H9 (cell line): ENCODE results near the gene SUCLG1. TPM values are rescaled to one million over a fixed set of nuclear protein-coding genes. Genes with fewer than 3 reads are reported as not detected.

Experiments used
- DNase-seq: peaks from one replicate; pipeline ENCODE4 v3.0.0-alpha.2; 2017
- H2AFZ ChIP-seq: one replicate; pipeline ENCODE4 v1.6.1; 2013; ENCODE audit warnings: mild to moderate bottlenecking, low read length, control low read depth, moderate library complexity
- H2AK5ac ChIP-seq: 2 replicates; pipeline ENCODE4 v1.6.1; 2013; ENCODE audit warnings: low read length, control low read depth, mixed read lengths; ENCODE audit not compliant: insufficient read length
- H2BK120ac ChIP-seq: one replicate; pipeline ENCODE4 v1.6.1; 2013; ENCODE audit warnings: low read depth, mild to moderate bottlenecking, low read length, control low read depth, inconsistent platforms; ENCODE audit not compliant: poor library complexity, severe bottlenecking
- H2BK12ac ChIP-seq: 2 replicates; pipeline ENCODE4 v1.6.1; 2013; ENCODE audit warnings: low read length, control low read depth, mixed read lengths, low read depth; ENCODE audit not compliant: insufficient read length
- H2BK15ac ChIP-seq: 2 replicates; pipeline ENCODE4 v1.6.1; 2013; ENCODE audit warnings: low read depth, low read length, control low read depth
- H2BK20ac ChIP-seq: one replicate; pipeline ENCODE4 v1.6.1; 2013; ENCODE audit warnings: low read depth, mild to moderate bottlenecking, low read length, control low read depth, inconsistent platforms; ENCODE audit not compliant: poor library complexity, severe bottlenecking
- H2BK5ac ChIP-seq: 2 replicates; pipeline ENCODE4 v1.6.1; 2013; ENCODE audit warnings: low read length, control low read depth, mixed read lengths; ENCODE audit not compliant: insufficient read length
- H3K14ac ChIP-seq: 2 replicates; pipeline ENCODE4 v1.6.1; 2013; ENCODE audit warnings: low read length, control low read depth; ENCODE audit not compliant: insufficient read depth
- H3K18ac ChIP-seq: 2 replicates; pipeline ENCODE4 v1.6.1; 2013; ENCODE audit warnings: low read depth, mild to moderate bottlenecking, mixed read lengths, low read length, control low read depth; ENCODE audit not compliant: insufficient read length
- H3K23ac ChIP-seq: 2 replicates; pipeline ENCODE4 v1.6.1; 2013; ENCODE audit warnings: low read length, control low read depth, mixed read lengths, low read depth; ENCODE audit not compliant: insufficient read length
- H3K23me2 ChIP-seq: 2 replicates; pipeline ENCODE4 v1.6.1; 2013; ENCODE audit warnings: low read depth, mild to moderate bottlenecking, mixed read lengths, low read length, control low read depth; ENCODE audit not compliant: insufficient read length, poor library complexity, severe bottlenecking
- H3K27ac ChIP-seq: 2 replicates; pipeline ENCODE4 v1.5.1; 2013; ENCODE audit warnings: low read length, control low read depth, mixed read lengths, low read depth; ENCODE audit not compliant: insufficient read length
- H3K27me3 ChIP-seq: 2 replicates; pipeline ENCODE4 v1.6.1; 2013; ENCODE audit warnings: low read length, control low read depth, inconsistent platforms; ENCODE audit not compliant: insufficient read depth
- H3K4ac ChIP-seq: 2 replicates; pipeline ENCODE4 v1.6.1; 2013; ENCODE audit warnings: low read depth, mild to moderate bottlenecking, control low read depth, inconsistent platforms, low read length, moderate library complexity
- H3K4me1 ChIP-seq: 2 replicates; pipeline ENCODE4 v1.6.1; 2013; ENCODE audit warnings: low read length, control low read depth, inconsistent platforms; ENCODE audit not compliant: insufficient read depth
- H3K4me2 ChIP-seq: 2 replicates; pipeline ENCODE4 v1.6.1; 2013; ENCODE audit warnings: low read length, control low read depth, mixed read lengths; ENCODE audit not compliant: insufficient read length, insufficient read depth
- H3K56ac ChIP-seq: 2 replicates; pipeline ENCODE4 v1.6.1; 2013; ENCODE audit warnings: low read depth, mild to moderate bottlenecking, mixed read lengths, low read length, control low read depth; ENCODE audit not compliant: insufficient read length
- H3K79me1 ChIP-seq: 2 replicates; pipeline ENCODE4 v1.6.1; 2013; ENCODE audit warnings: low read depth, mild to moderate bottlenecking, moderate library complexity, low read length, control low read depth, inconsistent platforms; ENCODE audit not compliant: insufficient read depth, poor library complexity, severe bottlenecking
- H3K79me2 ChIP-seq: 2 replicates; pipeline ENCODE4 v1.6.1; 2013; ENCODE audit warnings: low read length, control low read depth, inconsistent platforms; ENCODE audit not compliant: insufficient read depth
- H3K9ac ChIP-seq: 2 replicates; pipeline ENCODE4 v1.6.1; 2013; ENCODE audit warnings: low read length, control low read depth, mixed read lengths; ENCODE audit not compliant: insufficient read length; ENCODE audit errors: extremely low read depth
- H3K9me3 ChIP-seq: one replicate; pipeline ENCODE4 v1.6.1; 2013; ENCODE audit warnings: low read depth, low read length, inconsistent platforms; ENCODE audit not compliant: control insufficient read depth
- H3T11ph ChIP-seq: one replicate; pipeline ENCODE4 v1.6.1; 2013; ENCODE audit warnings: mild to moderate bottlenecking, low read length, control low read depth, inconsistent platforms
- H4K20me1 ChIP-seq: one replicate; pipeline ENCODE4 v1.6.1; 2013; ENCODE audit not compliant: control insufficient read depth, insufficient read length, insufficient read depth
- H4K5ac ChIP-seq: 2 replicates; pipeline ENCODE4 v1.6.1; 2013; ENCODE audit warnings: low read depth, mild to moderate bottlenecking, mixed read lengths, low read length, control low read depth; ENCODE audit not compliant: insufficient read length
- H4K8ac ChIP-seq: replicated peaks from 2 replicates; pipeline ENCODE4 v1.6.1; 2013; ENCODE audit warnings: low read length, control low read depth, mixed read lengths, low read depth; ENCODE audit not compliant: insufficient read length
- H4K91ac ChIP-seq: 2 replicates; pipeline ENCODE4 v1.6.1; 2013; ENCODE audit warnings: low read depth, mild to moderate bottlenecking, moderate library complexity, mixed read lengths, low read length, control low read depth; ENCODE audit not compliant: insufficient read length
- H3K27ac Mint-ChIP-seq, 3 experiments: 2 replicates in 2 of 3; 3 replicates in 1 of 3; pipeline ENCODE4 v1.8.0; 2020 to 2021; ENCODE audit warnings: mixed read lengths in 3 of 3, mild to moderate bottlenecking in 1 of 3, moderate library complexity in 1 of 3
- H3K27me3 Mint-ChIP-seq: 2 replicates; pipeline ENCODE4 v1.8.0; 2021; ENCODE audit warnings: low read depth, mild to moderate bottlenecking, moderate library complexity, mixed read lengths
- H3K36me3 Mint-ChIP-seq, 3 experiments: 2 replicates in 2 of 3; 3 replicates in 1 of 3; pipeline ENCODE4 v1.8.0; 2020 to 2021; ENCODE audit warnings: low read depth in 3 of 3, mixed read lengths in 3 of 3; ENCODE audit not compliant: insufficient read depth in 1 of 3
- H3K4me1 Mint-ChIP-seq, 2 experiments: 2 replicates each; pipeline ENCODE4 v1.8.0; 2020; ENCODE audit warnings: mixed read lengths in 2 of 2
- H3K4me3 Mint-ChIP-seq, 2 experiments: 2 replicates in 1 of 2; 3 replicates in 1 of 2; pipeline ENCODE4 v1.8.0; 2020 to 2021; ENCODE audit warnings: mild to moderate bottlenecking in 2 of 2, mixed read lengths in 2 of 2, moderate library complexity in 1 of 2
- H3K9me3 Mint-ChIP-seq, 2 experiments: 2 replicates in 1 of 2; 3 replicates in 1 of 2; pipeline ENCODE4 v1.8.0; 2020; ENCODE audit warnings: mild to moderate bottlenecking in 2 of 2, mixed read lengths in 2 of 2, moderate library complexity in 1 of 2
- WGBS: extraction: QIAGEN DNeasy Blood & Tissue Kit; methylation state at CpG from one replicate; pipeline ENCODE4 v1.1.7; 2013; ENCODE audit warnings: missing lambda C conversion rate, low lambda C conversion rate, mixed read lengths; ENCODE audit not compliant: insufficient read length; ENCODE audit errors: extremely low coverage; 5-methylcytosine and 5-hydroxymethylcytosine counted together
- total RNA-seq: library from RNA; stranded (reverse); gene quantifications from 2 replicates; pipeline ENCODE4 v1.2.1, GENCODE V29; 2021
- TF ChIP-seq, protein P1 (sequence below): fragments of 200-600 bp; sonication (generic); conservative IDR thresholded peaks from 3 replicates; pipeline ENCODE4 v1.8.0; 2021; ENCODE audit warnings: antibody characterized with exemption, mild to moderate bottlenecking

The SUCLG1 gene
- total RNA-seq, 1 experiment from 2014 or later: 40.0 TPM

DNA sequence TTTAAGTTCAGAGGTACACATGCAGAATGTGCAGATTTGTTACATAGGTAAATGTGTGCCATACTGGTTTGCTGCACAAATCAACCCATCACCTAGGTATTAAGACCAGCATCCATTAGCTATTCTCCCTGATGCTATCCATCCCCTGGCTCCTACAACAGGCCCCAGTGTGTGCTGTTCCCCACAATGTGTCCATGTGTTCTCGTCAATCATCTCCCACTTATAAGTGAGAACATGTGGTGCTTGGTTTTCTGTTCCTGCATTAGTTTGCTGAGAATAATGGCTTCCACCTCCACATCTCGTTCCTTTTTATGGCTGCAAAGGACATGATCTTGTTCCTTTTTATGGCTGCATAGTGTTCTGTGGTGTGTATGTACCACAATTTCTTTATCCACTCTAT lies 75.8 kb downstream of the SUCLG1 start:
- no peak overlapping the region for H4K8ac ChIP-seq
- no peaks in the 10 kb centered on the region for H4K20me1 ChIP-seq
- H2BK5ac ChIP-seq: no peak overlapping the region
- H2AK5ac ChIP-seq: no peak overlapping the region
- DNase-seq: no peak
- no peak overlapping the region for H2BK20ac ChIP-seq
- H3K79me1 ChIP-seq: no peaks in the 10 kb centered on the region
- Mint-ChIP-seq H3K36me3 (no peaks in the 10 kb centered on the region; a peak in 1 of 7 replicates), H3K4me3 (no peak overlapping the region), H3K9me3 (no peaks in the 10 kb centered on the region; a peak in 2 of 5 replicates), H3K4me1 (peaks cover 7% of the 10 kb centered on the region in 2 experiments), H3K27ac (no peak overlapping the region), H3K27me3 (no peaks in the 10 kb centered on the region)
- no peaks in the 10 kb centered on the region for H3K79me2 ChIP-seq
- no peak overlapping the region for H4K91ac ChIP-seq
- H3K9ac ChIP-seq: no peak overlapping the region
- TF ChIP-seq, protein P1, sequence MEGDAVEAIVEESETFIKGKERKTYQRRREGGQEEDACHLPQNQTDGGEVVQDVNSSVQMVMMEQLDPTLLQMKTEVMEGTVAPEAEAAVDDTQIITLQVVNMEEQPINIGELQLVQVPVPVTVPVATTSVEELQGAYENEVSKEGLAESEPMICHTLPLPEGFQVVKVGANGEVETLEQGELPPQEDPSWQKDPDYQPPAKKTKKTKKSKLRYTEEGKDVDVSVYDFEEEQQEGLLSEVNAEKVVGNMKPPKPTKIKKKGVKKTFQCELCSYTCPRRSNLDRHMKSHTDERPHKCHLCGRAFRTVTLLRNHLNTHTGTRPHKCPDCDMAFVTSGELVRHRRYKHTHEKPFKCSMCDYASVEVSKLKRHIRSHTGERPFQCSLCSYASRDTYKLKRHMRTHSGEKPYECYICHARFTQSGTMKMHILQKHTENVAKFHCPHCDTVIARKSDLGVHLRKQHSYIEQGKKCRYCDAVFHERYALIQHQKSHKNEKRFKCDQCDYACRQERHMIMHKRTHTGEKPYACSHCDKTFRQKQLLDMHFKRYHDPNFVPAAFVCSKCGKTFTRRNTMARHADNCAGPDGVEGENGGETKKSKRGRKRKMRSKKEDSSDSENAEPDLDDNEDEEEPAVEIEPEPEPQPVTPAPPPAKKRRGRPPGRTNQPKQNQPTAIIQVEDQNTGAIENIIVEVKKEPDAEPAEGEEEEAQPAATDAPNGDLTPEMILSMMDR: no peak
- no peak overlapping the region for H3K4ac ChIP-seq
- no peak overlapping the region for H3K23ac ChIP-seq
- no peaks in the 10 kb centered on the region for H3K4me1 ChIP-seq
- H3K9me3 ChIP-seq: no peaks in the 10 kb centered on the region
- no peak overlapping the region for H2BK15ac ChIP-seq
- H3K27ac ChIP-seq: no peak overlapping the region
- no peaks in the 10 kb centered on the region for H3K27me3 ChIP-seq
- no peak overlapping the region for H2BK120ac ChIP-seq
- no peak overlapping the region for H4K5ac ChIP-seq
- no peak overlapping the region for H3K14ac ChIP-seq
- no peak overlapping the region for H3T11ph ChIP-seq
- H3K23me2 ChIP-seq: no peaks in the 10 kb centered on the region
- no CpG with 5 or more reads among the region's 2 CpGs for WGBS
- no peak overlapping the region for H3K4me2 ChIP-seq
- H3K18ac ChIP-seq: no peak overlapping the region
- no peak overlapping the region for H2BK12ac ChIP-seq
- no peak overlapping the region for H3K56ac ChIP-seq
- no peak overlapping the region for H2AFZ ChIP-seq
